Right kidney (tissue), 1 donor: ENCODE results near the gene ANKRD29.
"Not testable (repeated sequence)": the region's sequence is repeated elsewhere in the genome, so short reads cannot be mapped to it uniquely, and the experiment has no call there.

ENCODE experiments used
- DNase-seq: peaks from one replicate; pipeline ENCODE4 v3.0.0-alpha.2; 2016

Gene ANKRD29

DNA sequence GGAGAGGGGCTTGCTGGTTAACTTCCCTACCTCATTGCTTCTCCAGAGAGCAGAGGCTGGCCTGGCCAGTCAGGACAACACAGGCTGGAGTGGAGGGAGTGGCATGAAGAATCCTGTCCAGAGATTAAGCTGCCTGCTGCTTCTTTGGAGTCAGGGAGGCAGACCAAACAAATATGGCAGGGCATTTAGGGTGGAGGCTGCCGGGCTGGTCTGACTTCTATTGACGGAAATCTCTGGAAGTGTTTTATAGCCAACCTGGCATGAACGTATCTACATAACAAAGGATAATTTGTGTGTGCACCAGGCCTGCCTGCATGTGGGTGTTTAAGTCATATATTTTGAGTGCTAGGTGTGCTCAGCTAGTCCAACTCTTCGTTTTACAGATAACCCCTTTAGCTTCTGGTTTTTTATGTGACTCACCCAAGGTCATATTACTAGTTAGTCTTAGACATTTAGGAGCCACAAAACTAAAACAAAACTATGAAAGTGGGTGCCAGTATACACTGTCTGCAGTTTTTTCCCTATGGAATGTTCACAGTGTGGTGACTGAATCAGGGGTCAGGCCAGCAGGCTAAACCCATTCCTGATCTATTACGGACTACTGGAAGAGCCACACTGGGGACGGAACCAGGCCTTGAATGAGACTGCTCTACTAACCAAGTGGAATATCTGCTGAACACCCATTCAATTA lies 81.9 kb downstream of the ANKRD29 start:
- DNase-seq: no peak

DNA sequence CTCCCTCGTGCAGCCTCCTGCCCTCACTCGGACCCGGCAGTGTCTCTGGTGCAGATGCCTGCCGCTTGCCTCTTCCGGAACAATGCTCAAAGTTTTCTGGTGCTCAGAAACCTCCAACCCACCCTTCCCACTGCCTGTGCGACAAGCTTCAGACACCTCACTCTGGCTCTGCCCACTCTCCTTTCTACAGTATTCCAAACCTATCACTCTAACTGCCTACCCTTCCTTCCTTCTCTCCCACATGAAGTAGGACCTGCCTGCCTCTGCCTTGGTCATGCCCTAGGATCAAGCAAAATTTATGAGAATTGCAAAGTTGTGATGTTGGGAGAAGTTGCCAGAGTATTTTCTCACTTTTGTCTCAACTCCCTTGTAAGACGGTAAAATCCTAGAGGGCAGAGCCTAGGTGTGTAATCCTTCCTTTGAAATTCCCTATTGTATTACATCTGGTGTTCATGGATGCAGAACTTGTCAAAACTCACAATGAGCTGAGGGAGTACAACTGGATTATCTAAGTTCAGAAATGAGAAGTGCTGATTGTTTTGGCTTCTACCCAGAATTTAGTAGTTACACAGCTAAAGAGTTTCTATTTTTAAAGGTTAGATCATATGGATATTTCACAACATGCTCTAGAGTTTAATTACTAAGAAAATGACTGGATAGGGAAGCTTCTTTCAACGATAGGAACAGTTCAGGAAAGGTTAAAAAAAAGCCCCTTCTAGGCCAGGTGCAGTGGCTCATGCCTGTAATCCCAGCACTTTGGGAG lies 83.6 kb downstream of the ANKRD29 start:
- DNase-seq: no peak

DNA sequence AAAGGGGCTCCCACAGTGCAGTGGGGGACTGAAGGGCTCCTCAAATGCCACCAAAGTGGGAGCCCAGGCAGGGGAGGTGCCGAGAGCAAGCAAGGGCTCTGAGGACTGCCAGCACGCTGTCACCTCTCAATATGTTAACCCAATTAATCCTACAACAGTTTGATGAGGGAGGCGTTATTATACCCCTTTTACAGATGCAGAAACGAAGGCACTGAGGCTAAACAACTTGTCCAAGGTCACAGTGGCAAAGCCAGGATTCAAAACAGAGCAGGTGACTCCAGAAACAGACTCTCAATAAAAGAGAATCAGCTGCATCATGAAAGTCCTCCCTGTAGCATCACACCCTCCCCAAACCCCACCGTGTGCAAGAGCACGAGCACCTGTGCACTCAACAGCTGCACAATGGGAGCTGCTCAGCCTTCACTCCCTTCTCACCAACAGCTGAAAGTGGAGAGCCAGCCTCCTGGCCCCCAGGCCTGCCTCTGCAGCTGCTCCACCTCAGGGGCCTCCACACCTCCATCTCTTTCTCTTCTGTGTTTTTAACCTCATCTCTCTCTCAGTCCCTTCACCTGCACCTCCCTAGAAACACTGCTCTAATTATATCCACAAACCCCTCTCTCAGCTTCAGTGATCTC lies 84.5 kb downstream of the ANKRD29 start:
- no peak for DNase-seq

DNA sequence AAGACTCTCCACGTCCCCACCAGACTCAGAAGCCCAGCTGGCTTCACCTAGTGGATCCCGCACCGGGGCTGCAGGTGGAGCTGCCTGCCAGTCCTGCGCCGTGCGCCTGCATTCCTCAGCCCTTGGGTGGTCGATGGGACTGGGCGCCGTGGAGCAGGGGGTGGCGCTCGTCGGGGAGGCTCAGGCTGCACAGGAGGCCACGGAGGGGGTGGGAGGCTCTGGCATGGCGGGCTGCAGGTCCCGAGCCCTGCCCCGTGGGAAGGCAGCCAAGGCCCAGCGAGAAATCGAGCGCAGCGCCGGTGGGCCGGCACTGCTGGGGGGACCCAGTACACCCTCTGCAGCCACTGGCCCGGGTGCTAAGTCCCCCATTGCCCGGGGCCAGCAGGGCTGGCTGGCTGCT lies 85.2 kb downstream of the ANKRD29 start:
- not testable (repeated sequence) for DNase-seq

DNA sequence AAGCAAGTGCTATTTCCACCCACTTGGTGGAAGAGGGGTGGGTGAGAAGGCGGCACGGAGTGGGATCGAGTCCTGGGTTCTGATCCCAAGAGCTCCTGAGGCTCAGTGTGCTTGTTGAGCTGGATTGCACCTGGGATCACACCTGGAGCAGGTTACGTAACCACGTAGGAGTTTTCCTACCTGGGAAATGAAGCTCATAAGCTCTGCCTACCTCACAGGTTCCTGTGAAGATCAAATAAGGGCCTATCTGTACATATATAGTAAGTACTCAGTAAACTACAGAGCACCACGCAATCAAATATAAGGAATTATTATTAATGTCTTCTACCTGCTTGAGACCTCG lies 87.4 kb downstream of the ANKRD29 start:
- DNase-seq: no peak

DNA sequence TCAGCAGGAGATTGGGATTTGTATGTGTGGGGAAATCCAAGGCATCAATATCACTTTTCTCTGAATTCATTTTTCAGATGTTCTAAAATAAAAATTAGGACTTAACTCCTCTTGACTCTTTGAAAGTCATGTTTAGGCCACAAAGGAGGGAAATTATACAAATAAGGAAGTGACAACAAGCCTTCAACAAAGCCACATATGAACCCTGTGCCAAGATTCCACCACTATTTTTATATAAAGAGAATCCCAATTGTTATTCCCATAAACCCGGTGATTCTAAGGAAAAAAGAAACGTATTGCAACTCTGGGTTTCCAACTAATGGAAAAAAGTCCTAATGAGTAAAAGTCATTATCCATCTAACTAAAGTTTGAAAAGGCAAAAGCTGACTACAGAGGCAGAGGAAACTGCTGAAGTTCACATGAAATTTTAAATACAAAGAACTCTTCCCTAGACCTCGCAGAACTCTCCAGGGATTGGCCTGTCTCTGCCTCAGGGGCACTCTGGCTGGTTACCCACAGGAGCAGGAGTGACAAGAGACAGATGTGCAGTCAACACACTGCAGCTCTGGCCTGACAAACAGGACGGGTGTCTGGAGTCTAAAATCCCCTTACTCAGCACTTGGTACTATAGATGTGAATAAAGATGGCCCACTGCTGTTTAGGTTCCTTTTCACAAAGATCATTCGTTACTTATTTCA lies 88.0 kb downstream of the ANKRD29 start:
- DNase-seq: no peak

DNA sequence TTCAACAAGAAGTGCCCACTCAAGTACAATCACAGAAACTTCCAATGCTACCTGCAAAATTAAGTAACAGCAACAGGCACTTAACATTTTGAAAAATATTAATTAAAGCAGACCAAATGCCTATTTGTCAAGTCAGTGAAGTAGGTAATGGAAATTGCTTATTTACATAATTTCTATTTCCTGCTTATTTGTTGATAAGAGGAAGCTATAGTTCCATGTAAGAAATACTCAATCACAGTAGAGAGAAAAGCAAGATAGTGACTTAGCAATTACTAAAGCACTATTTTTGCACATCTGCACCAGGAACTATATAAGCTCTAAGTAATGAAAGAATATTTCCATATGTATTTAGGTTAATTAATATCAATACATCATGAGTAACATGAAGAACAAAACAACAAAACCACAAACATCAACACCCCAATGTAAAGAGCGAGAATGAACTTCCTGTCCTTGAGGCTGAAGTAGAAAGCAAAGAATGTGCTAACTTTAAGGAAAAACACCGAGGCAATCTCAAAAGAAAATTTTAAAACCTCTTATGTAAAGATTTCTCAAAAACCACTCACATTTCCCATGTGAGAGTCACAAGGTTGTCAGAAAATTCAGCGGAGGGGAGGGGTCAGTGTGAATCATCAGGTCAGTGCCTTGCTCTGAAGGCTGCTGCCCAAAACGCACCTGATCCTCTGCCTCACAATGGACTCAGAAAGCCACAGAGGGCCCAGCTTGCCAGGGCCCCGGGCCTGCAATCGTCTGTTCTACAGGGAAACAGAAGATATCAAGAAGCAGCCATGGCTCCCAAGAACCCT lies 88.9 kb downstream of the ANKRD29 start:
- DNase-seq: no peak

DNA sequence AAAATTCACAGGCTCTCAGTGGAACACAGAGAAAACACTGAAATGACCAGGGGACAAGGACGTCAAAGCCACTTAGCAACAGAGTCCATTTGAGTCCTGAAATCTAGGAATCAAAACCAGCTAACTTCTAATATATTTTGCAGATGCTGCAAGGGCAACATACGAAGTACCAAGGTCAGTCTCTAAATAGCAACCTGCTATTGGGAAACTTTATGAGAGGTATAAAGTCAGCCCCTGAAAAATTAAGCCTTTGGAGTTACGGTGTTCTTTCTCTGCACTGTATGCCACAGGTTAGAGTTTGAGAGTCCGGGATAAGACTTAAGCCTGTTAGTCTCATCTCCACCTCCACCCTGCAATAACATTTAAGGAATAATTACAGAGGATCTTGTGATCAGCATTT lies 89.7 kb downstream of the ANKRD29 start:
- DNase-seq: no peak

DNA sequence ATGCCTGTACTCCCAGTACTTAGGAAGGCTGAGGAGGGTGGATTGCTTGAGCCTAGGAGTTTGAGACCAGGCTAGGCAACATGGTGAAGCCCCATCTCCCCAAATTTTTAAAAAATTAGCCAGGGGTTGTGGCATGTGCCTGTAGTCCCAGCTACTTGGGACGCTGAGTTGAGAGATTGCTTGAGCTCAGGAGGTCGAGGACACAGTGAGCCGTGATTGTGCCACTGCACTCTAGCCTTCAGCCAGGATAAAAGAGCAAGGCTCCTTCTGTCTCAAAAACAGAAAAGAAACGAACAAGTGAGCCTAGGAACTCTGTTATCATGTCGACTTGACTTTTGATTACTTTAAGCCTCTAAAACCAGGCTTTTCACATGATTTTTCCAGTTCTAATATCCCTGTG lies 90.1 kb downstream of the ANKRD29 start:
- no peak for DNase-seq

DNA sequence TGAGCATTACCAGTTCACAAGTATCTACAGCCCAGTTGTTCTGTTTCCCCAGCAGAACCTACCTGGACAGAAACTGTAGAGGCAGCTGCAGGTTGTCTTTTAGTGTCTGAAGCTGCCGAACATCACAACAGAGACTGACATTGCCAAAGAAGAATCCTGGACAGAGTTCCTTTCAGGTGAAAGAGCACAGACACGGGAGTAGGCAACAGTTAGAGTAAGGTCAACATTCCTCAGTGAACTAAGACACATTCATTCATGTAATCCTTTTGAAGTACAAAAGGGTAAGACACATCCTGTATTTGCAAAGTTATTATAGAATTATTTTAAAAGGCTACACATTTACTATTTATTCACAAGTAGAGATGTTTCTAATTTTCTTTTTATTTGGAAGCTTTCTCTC lies 90.7 kb downstream of the ANKRD29 start:
- no peak for DNase-seq

DNA sequence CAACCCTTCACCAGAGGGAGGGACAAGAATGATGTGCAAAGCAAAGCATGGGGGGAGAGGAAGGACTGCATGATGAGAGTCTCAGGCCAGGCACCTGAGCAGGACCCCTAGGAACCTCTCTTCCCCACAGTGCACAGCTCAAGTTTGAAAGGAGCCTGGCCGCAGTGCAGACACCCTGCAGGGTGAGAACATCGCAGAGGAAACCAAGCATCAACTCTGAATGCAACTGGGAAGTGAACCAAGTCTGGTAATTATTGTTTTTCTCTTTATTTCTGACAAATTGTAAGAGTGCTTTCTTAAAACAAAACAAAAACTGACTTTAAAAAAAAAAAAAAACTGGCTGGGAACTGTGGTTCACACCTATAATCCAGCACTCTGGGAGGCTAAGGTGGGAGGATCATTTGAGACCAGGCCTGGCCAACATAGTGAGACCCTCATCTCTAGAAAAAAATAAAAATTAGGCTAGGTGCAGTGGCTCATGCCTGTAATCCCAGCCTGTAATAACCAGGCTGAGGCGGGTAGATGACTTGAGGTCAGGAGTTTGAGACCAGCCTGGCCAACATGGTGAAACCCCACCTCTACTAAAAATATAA lies 91.7 kb downstream of the ANKRD29 start:
- DNase-seq: no peak

DNA sequence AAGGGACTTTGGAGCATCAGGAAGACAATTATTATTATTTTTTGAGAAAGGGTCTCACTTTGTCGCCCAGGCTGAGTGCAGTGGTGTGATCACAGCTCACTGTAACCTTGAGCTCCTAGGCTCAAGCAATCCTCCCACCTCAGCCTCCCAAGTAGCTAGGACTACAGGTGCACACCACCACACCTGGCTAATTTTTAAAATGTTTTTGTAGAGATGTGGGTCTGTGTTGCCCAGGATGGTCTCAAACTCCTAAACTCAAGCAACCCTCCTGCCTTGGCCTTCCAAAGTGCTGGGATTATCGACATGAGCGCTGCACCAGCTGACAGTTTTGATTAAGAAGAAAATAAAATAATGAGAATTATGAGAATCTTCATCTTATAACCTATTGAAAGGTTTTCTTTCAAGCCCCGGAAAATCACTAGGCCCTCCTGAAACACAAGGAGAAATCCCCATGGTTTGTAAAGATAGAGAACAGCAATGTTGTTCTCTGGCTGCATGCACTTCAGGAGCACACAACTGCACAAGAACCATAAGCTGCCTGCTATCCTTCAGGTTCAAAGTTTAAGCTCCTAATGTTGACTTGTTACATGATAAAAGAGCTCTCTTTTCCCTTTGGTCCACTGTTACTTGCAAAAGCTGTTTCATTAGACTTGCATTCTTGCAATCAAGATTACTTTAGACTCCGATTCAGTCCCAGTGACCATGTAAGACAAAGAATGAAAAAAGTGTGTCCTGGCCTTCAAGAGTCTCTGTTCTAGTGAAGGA lies 93.2 kb downstream of the ANKRD29 start:
- no peak for DNase-seq

DNA sequence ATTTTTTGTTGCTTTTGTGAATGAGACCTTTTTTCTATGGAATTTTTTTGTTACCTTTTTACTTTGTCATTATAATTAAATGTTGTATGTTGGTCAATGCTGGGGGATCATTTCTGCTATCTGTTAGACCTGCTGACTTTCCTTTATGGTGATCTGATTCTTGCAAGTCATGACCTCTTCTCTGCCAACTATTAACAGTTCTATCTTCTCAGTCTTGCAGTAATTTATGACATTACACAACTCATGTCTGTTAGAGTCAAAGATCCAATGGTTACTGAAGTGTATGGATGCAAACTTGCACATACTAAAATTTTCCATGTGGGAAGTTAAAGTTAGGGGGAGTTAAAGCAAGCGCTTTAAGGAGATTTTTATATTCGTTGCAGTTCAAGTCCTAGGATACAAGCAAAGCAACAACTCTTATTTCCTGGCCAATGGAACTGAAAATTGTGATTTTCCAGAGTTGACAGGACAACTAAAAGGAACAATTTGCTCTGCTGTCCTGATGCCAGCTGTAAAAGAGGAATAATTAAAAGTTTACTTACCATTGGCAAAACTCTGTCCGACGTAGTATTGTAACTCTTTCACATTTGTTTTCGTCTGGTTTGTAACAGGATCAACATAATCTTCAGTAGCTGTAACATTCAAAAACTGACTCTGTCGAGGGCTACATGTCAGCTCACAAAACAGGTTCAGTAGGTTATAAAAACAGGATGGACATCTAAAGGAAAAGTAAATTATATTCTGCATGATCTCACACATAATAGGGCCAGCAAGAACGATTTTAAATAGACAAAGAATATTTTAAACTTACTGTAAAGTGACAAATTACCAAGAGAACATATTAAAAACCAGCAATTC lies 94.2 kb downstream of the ANKRD29 start:
- no peak for DNase-seq

DNA sequence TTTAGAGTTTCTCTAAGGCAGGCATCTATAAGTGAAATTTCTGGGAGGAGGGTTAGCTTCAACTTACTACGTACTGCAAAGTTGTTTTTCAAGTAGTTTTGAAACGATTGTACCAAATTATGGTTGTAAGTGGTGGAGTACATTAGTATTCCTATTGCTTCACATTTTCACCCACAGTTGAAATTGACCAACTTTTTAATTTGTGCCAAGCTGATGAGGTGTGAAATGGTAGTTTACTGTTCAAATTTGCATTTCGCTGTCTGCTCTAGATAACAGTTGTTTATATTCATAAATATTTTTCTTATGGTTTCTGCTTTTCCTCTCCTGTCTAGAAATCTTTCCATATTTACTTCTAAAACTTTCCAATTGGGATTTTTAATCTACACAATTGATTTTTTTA lies 95.0 kb downstream of the ANKRD29 start:
- no peak for DNase-seq

DNA sequence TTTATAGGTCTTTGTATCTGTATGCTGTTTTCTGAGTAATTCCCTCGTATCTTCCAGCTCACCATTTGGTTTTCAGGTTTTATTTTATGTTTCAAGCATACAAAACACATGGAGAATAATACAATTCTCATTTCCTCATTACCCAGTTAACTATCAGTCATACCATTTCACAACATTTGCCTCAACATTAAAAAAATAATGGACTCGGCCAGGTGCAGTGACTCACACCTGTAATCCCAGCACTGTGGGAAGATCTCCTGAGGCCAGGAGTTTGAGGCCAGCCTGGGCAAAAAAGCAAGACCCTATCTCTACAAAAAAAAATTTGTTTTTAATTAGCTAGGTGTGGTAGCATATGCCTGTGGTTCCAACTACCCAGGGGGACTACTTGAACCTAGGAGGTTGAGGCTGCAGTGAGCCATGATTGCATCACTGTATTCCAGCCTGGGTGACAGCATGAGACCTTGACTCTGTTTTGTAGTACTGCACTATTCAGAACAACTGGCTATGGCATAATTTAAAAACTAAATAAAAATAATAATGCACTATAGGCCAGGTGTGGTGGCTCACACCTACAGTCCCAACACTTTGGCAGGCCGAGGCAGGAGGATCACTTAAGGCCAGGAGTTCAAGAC lies 96.7 kb downstream of the ANKRD29 start:
- no peak for DNase-seq

DNA sequence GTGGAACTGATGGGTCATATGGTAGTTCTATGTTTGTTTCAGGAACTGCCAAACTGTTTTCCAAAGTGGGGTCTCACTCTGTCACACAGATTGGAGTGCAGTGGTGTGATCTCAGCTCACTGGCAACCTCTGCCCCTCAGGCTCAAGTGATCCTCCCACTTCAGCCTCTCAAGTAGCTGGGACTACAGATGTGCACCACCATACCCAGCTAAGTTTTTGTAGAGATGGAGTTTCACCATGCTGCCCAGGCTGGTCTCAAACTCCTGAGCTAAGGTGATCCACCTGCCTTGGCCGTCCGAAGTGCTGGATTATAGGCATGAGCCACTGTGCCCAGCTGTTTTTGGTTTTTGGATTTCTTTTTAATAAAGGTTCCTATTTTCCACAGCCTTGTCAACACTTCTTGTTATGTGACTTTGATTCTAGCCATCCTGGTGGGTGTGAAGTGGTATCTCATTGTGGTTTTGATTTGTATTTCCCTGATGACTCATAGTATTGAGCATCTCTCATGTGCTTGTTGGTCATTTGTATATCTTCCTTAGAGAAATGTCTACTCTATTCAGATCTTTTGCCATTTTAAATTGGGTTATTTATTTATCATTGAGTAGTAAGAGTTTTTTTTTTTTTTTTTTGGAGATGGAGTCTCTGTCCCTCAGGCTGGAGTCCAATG lies 99.2 kb downstream of the ANKRD29 start:
- no peak for DNase-seq

DNA sequence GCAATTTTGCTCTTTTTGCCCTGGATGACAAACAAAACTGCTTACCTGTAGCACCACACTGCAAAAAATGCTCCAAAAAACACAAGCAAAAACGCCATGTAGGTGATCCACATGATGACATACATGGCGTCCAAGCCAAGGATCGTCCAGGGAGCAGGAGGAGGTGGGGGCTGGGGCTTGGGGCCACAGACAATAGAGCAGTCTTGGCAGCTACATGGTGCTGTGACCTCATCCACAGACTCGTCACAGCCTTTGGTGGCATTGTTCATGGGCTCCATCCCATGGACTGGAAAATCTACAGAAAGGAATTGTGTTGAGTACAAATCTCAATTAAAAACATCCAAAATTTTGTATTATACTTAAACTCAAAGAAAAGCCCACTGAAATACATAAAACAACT lies 102.5 kb downstream of the ANKRD29 start:
- DNase-seq: no peak

DNA sequence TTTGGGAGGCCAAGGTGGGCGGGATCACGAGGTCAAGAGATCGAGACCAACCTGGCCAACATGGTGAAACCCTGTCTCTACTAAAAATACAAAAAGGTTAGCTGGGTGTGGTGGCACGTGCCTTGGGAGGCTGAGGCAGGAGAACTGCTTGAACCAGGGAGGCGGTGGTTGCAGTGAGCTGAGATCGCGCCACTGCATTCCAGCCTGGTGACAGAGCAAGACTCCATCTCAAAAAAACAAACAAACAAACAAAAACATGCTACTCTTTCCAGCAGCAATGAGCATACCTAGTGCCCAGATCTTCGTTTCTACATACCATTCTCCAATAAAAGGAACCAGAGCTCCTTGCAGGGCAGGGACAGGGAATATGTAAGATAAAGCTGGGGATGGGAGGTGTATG lies 105.2 kb downstream of the ANKRD29 start:
- DNase-seq: not testable (repeated sequence)
